ENCODE results near the gene HSCB.

GRCh38 chr22:28728621-28729313, 13.1 kb upstream of the HSCB start:
- TF ChIP-seq EZH2 (IDR thresholded peaks at IDR 0.05; ENCODE audit: borderline replicate concordance, insufficient read depth, low read length, poor library complexity, severe bottlenecking) (no peak), CTCF (IDR thresholded peaks at IDR 0.05; ENCODE audit: poor library complexity, severe bottlenecking) (no peak)

Measured in neural cell (in vitro differentiated cells).